Prostate gland (tissue), 2 donors: ENCODE data around the gene UNC79.

ENCODE experiments used
- CTCF ChIP-seq, 4 experiments: fragments of 200-600 bp in 2 of 4; fragments of 450-650 bp in 2 of 4; sonication (generic) in 2 of 4; IDR thresholded peaks; 1 replicate in 3 of 4; 2 replicates in 1 of 4; pipeline ENCODE4 v1.5.1; 2016 to 2019; ENCODE audit warnings: antibody characterized with exemption in 4 of 4, mild to moderate bottlenecking in 2 of 4, moderate library complexity in 2 of 4
- POLR2A ChIP-seq: fragments of 450-650 bp; IDR thresholded peaks from one replicate; pipeline ENCODE4 v1.6.1; 2016; ENCODE audit warnings: antibody characterized with exemption, mild to moderate bottlenecking
- POLR2AphosphoS5 ChIP-seq: sonication (generic); formaldehyde crosslinking; IDR thresholded peaks from one replicate; pipeline ENCODE4 v1.6.1; 2017; ENCODE audit warnings: antibody characterized with exemption

GRCh38 chr14:93536945-93537344, 106.2 kb downstream of the UNC79 start:
- TF ChIP-seq CTCF (IDR thresholded peaks at IDR 0.05), result no peak
- TF ChIP-seq POLR2AphosphoS5, result no peak
- TF ChIP-seq POLR2A, result no peak
